HepG2 (cell line): Measurements from ENCODE around the gene UBXN2A. TPM values are rescaled to one million over a fixed set of nuclear protein-coding genes. Genes with fewer than 3 reads are reported as not detected.

Source experiments
- AGO2 ChIP-seq: fragments of 200-400 bp; formaldehyde crosslinking; optimal IDR thresholded peaks from 2 replicates; pipeline ENCODE3; 2017; ENCODE audit warnings: mild to moderate bottlenecking, low read depth, low read length, moderate library complexity
- ARHGAP35 ChIP-seq: sonication (generic); formaldehyde crosslinking; IDR thresholded peaks from 2 replicates; pipeline ENCODE4 v1.9.0; 2022; ENCODE audit warnings: mild to moderate bottlenecking, inconsistent platforms, moderate library complexity, missing genetic modification reagents, borderline replicate concordance
- DMTF1 ChIP-seq: sonication (generic); formaldehyde crosslinking; IDR thresholded peaks from 2 replicates; pipeline ENCODE4 v1.4.0; 2020; ENCODE audit warnings: mild to moderate bottlenecking, missing genetic modification reagents
- EHMT2 ChIP-seq: fragments of 200-600 bp; sonication (generic); IDR thresholded peaks from 2 replicates; pipeline ENCODE4 v1.7.0; 2017; ENCODE audit warnings: antibody characterized with exemption, low read depth, low read length, borderline replicate concordance
- FIP1L1 ChIP-seq: fragments of 200-400 bp; formaldehyde crosslinking; IDR thresholded peaks from 2 replicates; pipeline ENCODE4 v1.6.1; 2018; ENCODE audit warnings: low read depth, mild to moderate bottlenecking, low read length, moderate library complexity, borderline replicate concordance; ENCODE audit not compliant: insufficient read depth
- JUND ChIP-seq: sonication (generic); formaldehyde crosslinking; IDR thresholded peaks from 2 replicates; pipeline ENCODE4 v1.8.0; 2022; ENCODE audit warnings: mild to moderate bottlenecking, missing genetic modification reagents
- KIAA2018 ChIP-seq: sonication (generic); formaldehyde crosslinking; IDR thresholded peaks from 2 replicates; pipeline ENCODE4 v1.5.0; 2020; ENCODE audit warnings: mild to moderate bottlenecking, missing genetic modification reagents, borderline replicate concordance
- MLLT10 ChIP-seq: sonication (generic); formaldehyde crosslinking; IDR thresholded peaks from 2 replicates; pipeline ENCODE4 v1.4.0; 2020; ENCODE audit warnings: missing genetic modification reagents
- MTA3 ChIP-seq: sonication (generic); formaldehyde crosslinking; IDR thresholded peaks from 2 replicates; pipeline ENCODE4 v1.4.0; 2020; ENCODE audit warnings: missing genetic modification reagents
- RBM39 ChIP-seq: fragments of 200-400 bp; formaldehyde crosslinking; IDR thresholded peaks from one replicate; pipeline ENCODE4 v1.6.1; 2018; ENCODE audit warnings: antibody characterized with exemption, mild to moderate bottlenecking, low read depth, low read length; ENCODE audit not compliant: poor library complexity, severe bottlenecking
- THAP7 ChIP-seq: sonication (generic); formaldehyde crosslinking; IDR thresholded peaks from 2 replicates; pipeline ENCODE4 v1.8.1; 2023; ENCODE audit warnings: mild to moderate bottlenecking, missing genetic modification reagents
- ZNF207 ChIP-seq: fragments of 450-650 bp; IDR thresholded peaks from 2 replicates; pipeline ENCODE4 v1.6.1; 2016; ENCODE audit warnings: antibody characterized with exemption, borderline replicate concordance
- ZNF615 ChIP-seq: sonication (generic); formaldehyde crosslinking; IDR thresholded peaks from 2 replicates; pipeline ENCODE4 v1.5.0; 2020; ENCODE audit warnings: mild to moderate bottlenecking, missing genetic modification reagents, borderline replicate concordance
- ZNF619 ChIP-seq: sonication (generic); formaldehyde crosslinking; IDR thresholded peaks from 2 replicates; pipeline ENCODE4 v1.4.0; 2020; ENCODE audit warnings: mild to moderate bottlenecking, missing genetic modification reagents
- polyA plus RNA-seq, 8 experiments: library from polyadenylated mRNA; depleted of rRNA in 3 of 8; stranded (reverse) in 7 of 8; unstranded in 1 of 8; fragments of >200 nt; fragmentation: Illumina TruSeq in 4 of 8; extraction: Trizol in 4 of 8; gene quantifications; 2 replicates each; pipeline versions ENCODE4 v1.2.1 to v1.2.3, GENCODE V29; 2011 to 2016; ENCODE audit warnings: low read depth in 4 of 8, missing spikeins in 1 of 8, mixed read lengths in 1 of 8; ENCODE audit not compliant: insufficient read depth in 1 of 8
- total RNA-seq, 5 experiments: library from RNA; depleted of rRNA; stranded (reverse); fragments of >200 nt; fragmentation: Illumina TruSeq; extraction: Trizol; gene quantifications; 2 replicates each; pipeline ENCODE4 v1.2.3, GENCODE V29; 2016; ENCODE audit warnings: low read depth in 1 of 5
- TF ChIP-seq, protein P1 (sequence below): sonication (generic); formaldehyde crosslinking; IDR thresholded peaks from 2 replicates; pipeline ENCODE4 v1.8.0; 2022; ENCODE audit warnings: missing genetic modification reagents, low read depth, mild to moderate bottlenecking, borderline replicate concordance

UBXN2A gene
- total and polyA plus RNA-seq, 2 of the 13 experiments (the other 11 are each of a cell fraction or from before 2014, with no cell fraction given), result 8.3 to 20.9 TPM

- no peak for TF ChIP-seq KIAA2018 (CRISPR knock-in tag)
- no peak for TF ChIP-seq MLLT10
- TF ChIP-seq, protein P1, sequence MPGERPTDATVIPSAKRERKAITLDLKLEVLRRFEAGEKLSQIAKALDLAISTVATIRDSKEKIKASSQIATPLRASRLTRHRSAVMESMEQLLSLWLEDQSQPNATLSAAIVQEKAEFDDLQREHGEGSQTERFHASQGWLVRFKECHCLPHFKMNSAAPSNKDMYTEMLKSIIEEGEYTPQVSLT (CRISPR knock-in tag), result no peak
- no peak; the same call in 1 of the 2 replicates for TF ChIP-seq DMTF1 (CRISPR knock-in tag)
- TF ChIP-seq FIP1L1, result no peak
- TF ChIP-seq ZNF619, result peak; percentile 44; the same call in 1 of the 2 replicates
- no peak; the same call in 1 of the 2 replicates for TF ChIP-seq THAP7 (CRISPR knock-in tag)
- no peak for TF ChIP-seq MTA3 (CRISPR knock-in tag)
- no peak for TF ChIP-seq ZNF207
- TF ChIP-seq EHMT2, result no peak
- TF ChIP-seq AGO2, result no peak
- TF ChIP-seq ZNF615 (CRISPR knock-in tag), result no peak
- peak; percentile 45 for TF ChIP-seq RBM39
- no peak for TF ChIP-seq JUND (CRISPR knock-in tag)
- no peak; the same call in 1 of the 2 replicates for TF ChIP-seq ARHGAP35 (CRISPR knock-in tag)
Measured at GRCh38 chr2:24046930-24047702, 106.9 kb downstream of the UBXN2A start, which contains the start of gene WDCP (continued).
